CD8-positive, alpha-beta memory T cell (primary cell): ENCODE results near the gene DLX1. TPM values are rescaled to one million over a fixed set of nuclear protein-coding genes. Genes with fewer than 3 reads are reported as not detected.

Experiments used
- CTCF ChIA-PET: fragments of 350-600 bp; sonication (Branson Sonifier 250); formaldehyde crosslinking; loops from one replicate; lab custom pipeline; 2021; ENCODE audit warnings: antibody characterized with exemption; lab: Charles Lee
- POLR2A ChIA-PET: fragments of 350-600 bp; sonication (Branson Sonifier 250); formaldehyde crosslinking; loops from one replicate; lab custom pipeline; 2021; ENCODE audit warnings: antibody characterized with exemption; lab: Charles Lee
- DNase-seq, 5 donors: peaks; one replicate each; pipeline versions ENCODE4 v3.0.0 to v3.0.0-alpha.2; 2020 to 2022; ENCODE audit warnings: mixed read lengths in 1 of 5
- H3K27ac ChIP-seq: one replicate; pipeline ENCODE4 v1.7.0; 2013; ENCODE audit warnings: low read depth, mild to moderate bottlenecking, low read length, moderate library complexity
- H3K27me3 ChIP-seq: 2 replicates; pipeline ENCODE4 v1.7.0; 2013; ENCODE audit warnings: low read length, mild to moderate bottlenecking; ENCODE audit not compliant: insufficient read depth, poor library complexity, severe bottlenecking
- H3K36me3 ChIP-seq: 2 replicates; pipeline ENCODE4 v1.7.0; 2013; ENCODE audit warnings: mild to moderate bottlenecking, low read length, moderate library complexity; ENCODE audit not compliant: insufficient read depth
- H3K4me1 ChIP-seq: 2 replicates; pipeline ENCODE4 v1.7.0; 2013; ENCODE audit warnings: mild to moderate bottlenecking, low read length, moderate library complexity; ENCODE audit not compliant: insufficient read depth
- H3K4me3 ChIP-seq: 2 replicates; pipeline ENCODE4 v1.7.0; 2013; ENCODE audit warnings: mild to moderate bottlenecking, low read length
- H3K9me3 ChIP-seq: 2 replicates; pipeline ENCODE4 v1.7.0; 2013; ENCODE audit warnings: mild to moderate bottlenecking, low read length
- H3K27ac Mint-ChIP-seq, 8 donors: one replicate each; pipeline ENCODE4 v1.8.0; 2020 to 2021; ENCODE audit warnings: mixed read lengths in 8 of 8, mild to moderate bottlenecking in 6 of 8, inconsistent platforms in 3 of 8, moderate library complexity in 3 of 8
- H3K27me3 Mint-ChIP-seq, 2 donors: one replicate each; pipeline ENCODE4 v1.8.0; 2020 to 2021; ENCODE audit warnings: mixed read lengths in 2 of 2, mild to moderate bottlenecking in 1 of 2, moderate library complexity in 1 of 2
- H3K36me3 Mint-ChIP-seq, 3 donors: one replicate each; pipeline ENCODE4 v1.8.0; 2020 to 2021; ENCODE audit warnings: mixed read lengths in 3 of 3, inconsistent platforms in 1 of 3, mild to moderate bottlenecking in 1 of 3
- H3K4me1 Mint-ChIP-seq, 3 donors: one replicate each; pipeline ENCODE4 v1.8.0; 2020 to 2021; ENCODE audit warnings: mixed read lengths in 3 of 3, inconsistent platforms in 1 of 3, mild to moderate bottlenecking in 1 of 3
- H3K4me3 Mint-ChIP-seq, 7 donors: one replicate each; pipeline ENCODE4 v1.8.0; 2020 to 2021; ENCODE audit warnings: mixed read lengths in 7 of 7, mild to moderate bottlenecking in 6 of 7, moderate library complexity in 4 of 7, inconsistent platforms in 2 of 7
- H3K9me3 Mint-ChIP-seq, 5 donors: one replicate each; pipeline ENCODE4 v1.8.0; 2020 to 2022; ENCODE audit warnings: mixed read lengths in 5 of 5, mild to moderate bottlenecking in 3 of 5, moderate library complexity in 2 of 5, inconsistent platforms in 1 of 5
- polyA plus RNA-seq: library from polyadenylated mRNA; unstranded; fragments of 300-500 nt; fragmentation: Illumina TruSeq; gene quantifications from one replicate; pipeline ENCODE4 v1.2.3, GENCODE V29; 2021
- total RNA-seq, 2 experiments: library from RNA; stranded (reverse); gene quantifications; one replicate each; pipeline ENCODE4 v1.2.3, GENCODE V29; 2021

Gene DLX1
- total and polyA plus RNA-seq, 3 experiments from 2014 or later = not detected

DNA sequence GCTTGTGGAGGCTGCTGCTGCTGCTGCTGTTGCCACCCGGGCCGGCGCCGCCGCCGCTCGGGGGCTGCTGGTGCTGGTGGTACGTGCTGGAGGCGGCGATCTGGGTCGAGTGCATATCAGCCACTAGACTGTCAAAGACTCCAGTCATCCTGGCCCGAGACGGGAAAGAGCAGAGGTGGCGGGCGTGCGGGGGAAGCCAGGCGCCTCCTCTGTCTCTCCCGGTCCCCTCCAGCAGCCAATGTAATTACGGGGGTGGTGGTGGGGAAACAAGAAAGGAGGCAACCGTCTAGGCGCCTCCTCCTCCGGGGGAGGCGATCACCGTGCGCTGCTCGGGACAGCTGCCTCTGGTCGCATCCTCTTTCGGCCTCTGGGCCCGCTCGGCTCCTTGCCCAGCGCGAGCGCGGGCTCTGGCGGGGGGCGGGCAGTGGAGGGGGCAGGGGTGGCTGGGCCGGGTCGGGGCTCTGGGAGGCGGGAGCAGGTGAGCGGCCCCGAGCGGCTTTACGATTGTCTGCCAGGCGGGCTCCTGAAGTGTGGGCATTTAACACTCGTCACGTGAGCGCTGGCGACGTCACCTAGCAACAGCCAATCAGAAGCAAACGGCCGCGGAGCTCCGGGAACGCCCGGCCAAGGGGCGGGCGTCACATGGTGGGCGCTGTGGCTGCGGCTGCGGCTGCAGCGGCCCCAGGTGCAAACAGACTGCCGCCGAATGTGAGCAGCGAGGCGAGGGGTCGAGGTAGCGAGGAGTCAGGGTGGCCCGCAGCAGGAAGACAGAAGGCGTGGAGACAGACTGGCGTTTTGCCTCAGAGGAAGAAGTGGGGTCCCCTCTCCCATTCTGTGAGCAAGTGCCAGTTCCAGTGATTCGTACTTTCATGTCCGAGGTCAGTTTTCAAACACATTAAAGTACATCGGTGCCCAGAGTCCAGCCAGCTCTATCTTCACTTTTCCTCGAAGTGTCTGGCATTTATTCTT lies 17.4 kb downstream of the DLX1 start, which contains the start of gene DLX2:
DLX2 (minus strand) TSS at position 510 of the 969 bp plus-strand sequence; CDS start at position 148, 362 bp downstream.
- POLR2A ChIA-PET = no interaction called here

DNA sequence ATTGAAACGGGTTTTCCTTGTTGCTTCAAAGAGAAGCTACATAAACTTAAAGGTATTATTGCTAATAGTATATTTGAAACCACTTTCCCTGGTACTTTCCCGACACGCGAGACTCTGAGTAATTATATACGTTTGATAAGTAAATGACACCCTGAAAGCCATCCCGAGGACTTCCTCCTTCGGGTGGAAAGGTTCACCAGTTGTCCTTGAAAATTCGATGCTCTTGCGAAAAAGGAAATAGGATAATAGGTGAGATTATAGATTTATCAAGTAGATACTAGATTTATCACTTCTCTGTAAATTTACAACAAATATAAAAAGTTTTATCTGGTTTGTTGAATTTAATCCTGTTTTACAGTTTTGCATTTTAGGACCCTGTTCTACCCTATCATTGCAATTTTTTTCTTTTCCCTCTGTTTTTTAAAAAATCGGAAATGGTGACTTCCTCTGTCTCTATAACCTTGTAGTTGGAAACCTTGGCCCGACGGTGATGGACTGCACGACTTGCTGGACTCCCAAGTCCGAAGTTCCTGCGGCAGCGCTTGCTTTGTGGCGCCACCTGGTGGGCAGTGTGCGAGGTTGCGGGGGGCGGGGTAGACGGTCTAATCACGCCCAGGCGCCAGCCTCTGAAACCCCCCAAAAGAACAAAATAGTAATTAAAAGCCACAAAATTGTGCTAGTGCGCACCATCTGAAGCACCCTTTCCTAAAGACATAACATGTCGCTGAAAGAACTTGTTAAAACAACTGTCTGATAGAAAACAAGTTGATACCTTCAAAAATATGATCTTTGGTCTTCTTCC lies 18.4 kb downstream of the DLX1 start:
- H3K27ac ChIP-seq = no peak overlapping the region
- peak overlapping the region; percentile 58 for H3K4me3 ChIP-seq
- peaks cover 93% of the 10 kb centered on the region for H3K27me3 ChIP-seq
- peaks cover 56% of the 10 kb centered on the region for H3K4me1 ChIP-seq
- no peaks in the 10 kb centered on the region for H3K9me3 ChIP-seq
- ChIA-PET CTCF (interaction anchor here (0.6 to 1.6 kb wide), 12 partner anchors 8 to 404 kb away, joined by 3 to 6 read pairs (median 3); partner anchors contain the start of gene DLX1), POLR2A (no interaction called here)
- peaks cover 45 to 70% (median 57%) of the 10 kb centered on the region in 3 donors for H3K4me1 Mint-ChIP-seq
- H3K4me3 Mint-ChIP-seq = peak overlapping the region; percentile 80 to 93 (median 85)
- H3K36me3 ChIP-seq = no peaks in the 10 kb centered on the region
- H3K27ac Mint-ChIP-seq = peak overlapping the region in 5 of 8 donors; percentile 39 to 87 (median 72)
- DNase-seq = peak; percentile 60 to 68 (median 65)
- no peaks in the 10 kb centered on the region for H3K36me3 Mint-ChIP-seq
- peaks cover 0 to 9% (median 2%) of the 10 kb centered on the region in 5 donors for H3K9me3 Mint-ChIP-seq
- peaks cover 74 to 86% of the 10 kb centered on the region in 2 donors for H3K27me3 Mint-ChIP-seq

More for the DNA sequence above, 17.4 kb downstream of the DLX1 start, which contains the start of gene DLX2:
- peaks cover 63% of the 10 kb centered on the region for H3K4me1 ChIP-seq
- peaks cover 93% of the 10 kb centered on the region for H3K27me3 ChIP-seq
- peaks cover 45 to 66% (median 56%) of the 10 kb centered on the region in 3 donors for H3K4me1 Mint-ChIP-seq
- DNase-seq = peak in 4 of 5 donors; percentile 50 to 75 (median 62)
- peak within 1 kb of the TSS; percentile 80 to 93 (median 85) for H3K4me3 Mint-ChIP-seq
- H3K36me3 ChIP-seq = no peaks in the 10 kb centered on the region
- H3K9me3 Mint-ChIP-seq = peaks cover 0 to 13% (median 4%) of the 10 kb centered on the region in 5 donors
- H3K27ac ChIP-seq = no peak within 1 kb of the TSS
- peak within 1 kb of the TSS; percentile 58 for H3K4me3 ChIP-seq
- H3K36me3 Mint-ChIP-seq = peaks cover 0 to 2% (median 0%) of the 10 kb centered on the region in 3 donors
- CTCF ChIA-PET = interaction anchor here (0.6 to 2.0 kb wide), 9 partner anchors 9 to 401 kb away, joined by 3 to 11 read pairs (median 3); no protein-coding TSS in a partner anchor
- H3K27me3 Mint-ChIP-seq = peaks cover 71 to 86% of the 10 kb centered on the region in 2 donors
- H3K27ac Mint-ChIP-seq = peak within 1 kb of the TSS; percentile 5 to 90 (median 80)
- no peaks in the 10 kb centered on the region for H3K9me3 ChIP-seq

- Histone ChIP-seq H3K36me3 (no peaks in the 10 kb centered on the region), H3K27ac (no peak overlapping the region), H3K4me1 (peaks cover 39% of the 10 kb centered on the region), H3K27me3 (peaks cover 84% of the 10 kb centered on the region), H3K9me3 (no peaks in the 10 kb centered on the region), H3K4me3 (no peak overlapping the region)
- POLR2A ChIA-PET = interaction anchor here (0.7 kb wide), 1 partner anchor 105 kb away, joined by 6 read pairs; no protein-coding TSS in a partner anchor
- no peaks in the 10 kb centered on the region for H3K36me3 Mint-ChIP-seq
- H3K9me3 Mint-ChIP-seq = peaks cover 0 to 8% (median 2%) of the 10 kb centered on the region in 5 donors
- H3K4me1 Mint-ChIP-seq = peaks cover 43 to 64% (median 55%) of the 10 kb centered on the region in 3 donors
- peak overlapping the region in 5 of 7 donors; percentile 19 to 75 (median 38) for H3K4me3 Mint-ChIP-seq
- H3K27ac Mint-ChIP-seq = peak overlapping the region in 3 of 8 donors; percentile 34 to 77 (median 38)
- DNase-seq = peak in 1 of 5 donors; percentile 16
- peaks cover 82% of the 10 kb centered on the region in 2 donors for H3K27me3 Mint-ChIP-seq
- CTCF ChIA-PET = interaction anchor here (0.8 to 2.2 kb wide), 9 partner anchors 10 to 406 kb away, joined by 3 to 9 read pairs (median 5); partner anchors contain the start of gene DLX1
Measured at GRCh38 chr2:172105471-172106107, 20.3 kb downstream of the DLX1 start.

DNA sequence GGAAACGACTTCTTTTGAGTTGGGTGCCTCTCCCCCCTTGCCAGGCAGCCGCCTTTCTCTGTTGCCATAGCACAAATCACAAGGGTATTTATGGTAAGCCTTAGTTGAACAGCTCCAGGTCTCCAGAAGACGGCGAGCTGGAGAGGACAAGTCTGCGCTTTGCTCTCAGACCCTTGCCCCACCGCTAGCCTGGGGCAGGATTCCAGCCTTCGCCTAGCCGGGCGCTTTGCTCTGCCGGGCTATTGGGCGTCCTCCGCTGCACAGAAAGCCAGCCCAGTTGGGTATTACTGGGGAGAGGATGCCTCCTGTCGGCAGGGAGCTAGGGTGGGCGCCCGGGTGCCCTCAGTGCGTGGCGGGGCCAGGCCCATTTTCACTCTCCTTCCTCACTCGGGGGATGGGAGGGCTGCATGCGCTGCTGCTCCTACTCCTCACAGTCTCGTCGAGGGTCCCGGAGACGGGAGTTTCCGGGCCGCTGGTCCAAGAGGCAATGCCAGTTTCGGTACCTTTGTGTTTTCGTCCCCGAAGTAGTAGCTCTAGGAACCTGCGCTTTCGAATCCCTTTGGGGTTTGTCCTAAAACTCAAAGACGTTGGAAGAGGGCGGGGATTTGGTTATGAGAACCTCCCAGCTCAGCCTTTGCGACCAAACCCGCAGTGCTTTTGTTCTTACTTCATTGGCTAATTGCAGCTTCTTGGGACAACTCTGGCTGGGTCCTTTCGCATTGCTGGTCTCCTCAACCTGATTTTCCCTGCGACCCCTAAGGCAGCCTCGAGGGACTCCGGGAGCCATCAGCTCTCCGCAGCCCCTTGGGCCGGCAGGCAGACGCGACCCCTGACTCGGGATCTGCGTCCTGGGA lies 21.0 kb downstream of the DLX1 start:
- H3K27me3 ChIP-seq = peaks cover 77% of the 10 kb centered on the region

DNA sequence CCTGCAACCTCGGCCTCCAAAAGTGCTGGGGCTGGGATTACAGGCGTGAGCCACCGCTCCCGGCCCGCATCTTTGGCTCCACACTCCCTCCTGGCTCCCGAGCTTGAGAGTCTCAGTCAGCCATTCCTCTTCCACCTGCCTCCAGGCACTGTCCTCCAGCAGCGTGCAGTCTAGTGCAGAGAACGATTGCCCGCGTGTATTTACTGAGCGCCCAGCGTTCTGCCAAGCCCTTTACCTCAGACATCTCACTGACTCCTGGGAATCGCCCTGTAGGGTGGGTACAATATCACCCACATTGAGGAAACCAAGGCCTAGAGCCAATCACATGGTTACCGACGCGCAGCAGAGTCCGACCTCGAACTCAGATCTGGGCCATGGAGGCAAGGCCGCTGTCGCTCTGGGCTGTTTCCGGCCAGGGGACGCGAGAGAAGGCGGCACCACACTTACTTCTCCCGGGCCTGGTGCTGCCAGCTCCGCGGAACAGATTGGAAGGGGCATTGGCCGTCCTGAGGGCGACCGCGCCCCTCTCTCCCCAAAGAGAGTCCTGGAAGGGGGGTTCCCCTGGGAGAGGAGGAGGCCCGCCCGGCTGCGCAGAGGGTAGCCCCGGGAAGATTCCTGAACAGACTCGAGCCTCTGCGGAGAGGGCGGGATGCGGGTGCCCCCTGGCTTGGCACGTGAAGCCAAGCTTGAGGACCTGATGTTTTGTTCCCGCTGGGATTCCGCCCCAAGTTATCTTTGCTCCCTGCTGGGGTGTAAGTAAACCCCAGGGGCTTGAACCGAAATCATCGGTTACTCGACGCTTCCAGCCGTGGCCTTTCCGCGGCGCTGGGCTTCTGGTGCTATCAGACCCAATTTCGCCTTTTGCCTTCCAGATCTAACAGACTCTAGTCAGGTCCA lies 22.6 kb downstream of the DLX1 start:
- H3K27ac ChIP-seq = no peak overlapping the region
- no peak overlapping the region for H3K4me3 ChIP-seq
- no peak for DNase-seq
- Mint-ChIP-seq H3K36me3 (no peaks in the 10 kb centered on the region), H3K27ac (peak overlapping the region in 3 of 8 donors; percentile 31 to 76 (median 46)), H3K4me1 (peaks cover 27 to 42% (median 33%) of the 10 kb centered on the region in 3 donors), H3K4me3 (peak overlapping the region in 2 of 7 donors; percentile 73 to 85), H3K9me3 (peaks cover 0 to 6% (median 2%) of the 10 kb centered on the region in 5 donors), H3K27me3 (peaks cover 68% of the 10 kb centered on the region in 2 donors)
- H3K27me3 ChIP-seq = peaks cover 62% of the 10 kb centered on the region
- H3K36me3 ChIP-seq = no peaks in the 10 kb centered on the region
- CTCF ChIA-PET = interaction anchor here (0.8 to 1.6 kb wide), 3 partner anchors 21 to 509 kb away, joined by 3 to 5 read pairs (median 3); no protein-coding TSS in a partner anchor
- H3K4me1 ChIP-seq = peaks cover 21% of the 10 kb centered on the region
- no peaks in the 10 kb centered on the region for H3K9me3 ChIP-seq
- POLR2A ChIA-PET = no interaction called here

More for the DNA sequence above, 21.0 kb downstream of the DLX1 start:
- Mint-ChIP-seq H3K4me1 (peaks cover 39 to 57% (median 48%) of the 10 kb centered on the region in 3 donors), H3K27ac (peak overlapping the region in 1 of 8 donors; percentile 77), H3K36me3 (no peaks in the 10 kb centered on the region), H3K4me3 (peak overlapping the region; percentile 19 to 60 (median 46)), H3K27me3 (peaks cover 75 to 80% of the 10 kb centered on the region in 2 donors), H3K9me3 (peaks cover 0 to 8% (median 2%) of the 10 kb centered on the region in 5 donors)
- Histone ChIP-seq H3K4me3 (peak overlapping the region; percentile 11), H3K36me3 (no peaks in the 10 kb centered on the region), H3K27ac (no peak overlapping the region), H3K4me1 (peaks cover 31% of the 10 kb centered on the region), H3K9me3 (no peaks in the 10 kb centered on the region)
- POLR2A ChIA-PET = interaction anchor here (0.6 kb wide), 1 partner anchor 479 kb away, joined by 4 read pairs; no protein-coding TSS in a partner anchor
- CTCF ChIA-PET = interaction anchor here (0.7 to 2.2 kb wide), 12 partner anchors 10 to 511 kb away, joined by 3 to 9 read pairs (median 5); partner anchors contain the start of gene DLX1
- peak in 2 of 5 donors; percentile 38 to 63 for DNase-seq

DNA sequence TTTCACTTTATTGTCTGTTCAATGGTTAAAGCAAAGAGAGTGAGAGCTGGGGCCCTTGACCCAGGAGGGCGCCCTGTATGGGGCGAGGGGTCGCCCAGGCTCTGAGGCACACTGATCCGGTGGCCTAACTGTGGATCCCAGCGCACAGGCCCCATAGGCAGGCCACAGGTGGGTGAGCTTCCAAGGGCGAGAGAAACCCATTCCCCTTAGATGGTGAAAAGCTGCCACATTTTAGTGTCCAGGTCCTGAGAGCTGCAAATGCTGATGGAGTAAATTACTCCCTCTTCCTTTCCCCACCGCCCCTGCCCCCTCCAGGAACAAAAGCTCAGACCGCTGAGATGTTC lies 23.3 kb downstream of the DLX1 start:
- Mint-ChIP-seq H3K36me3 (no peaks in the 10 kb centered on the region), H3K27ac (peak overlapping the region in 3 of 8 donors; percentile 31 to 76 (median 46)), H3K27me3 (peaks cover 62 to 68% of the 10 kb centered on the region in 2 donors), H3K4me3 (peak overlapping the region in 2 of 7 donors; percentile 34 to 85), H3K4me1 (peaks cover 21 to 36% (median 26%) of the 10 kb centered on the region in 3 donors), H3K9me3 (peaks cover 0 to 6% (median 2%) of the 10 kb centered on the region in 5 donors)
- Histone ChIP-seq H3K9me3 (no peaks in the 10 kb centered on the region), H3K27me3 (peaks cover 56% of the 10 kb centered on the region), H3K4me1 (peaks cover 15% of the 10 kb centered on the region), H3K4me3 (no peak overlapping the region), H3K27ac (no peak overlapping the region), H3K36me3 (no peaks in the 10 kb centered on the region)
- ChIA-PET CTCF (interaction anchor here (0.8 to 1.1 kb wide), 2 partner anchors 22 to 358 kb away, joined by 3 read pairs; no protein-coding TSS in a partner anchor), POLR2A (no interaction called here)
- DNase-seq = no peak
